ENCODE measurements around the gene CATSPERE. TPM values are rescaled to one million over a fixed set of nuclear protein-coding genes. Genes with fewer than 3 reads are reported as not detected.
"Not testable (repeated sequence)": the region's sequence is repeated elsewhere in the genome, so short reads cannot be mapped to it uniquely, and the experiment has no call there.

Gene CATSPERE
- total RNA-seq, 2 experiments from 2014 or later, result 0.20 to 0.58 TPM

GRCh38 chr1:244466724-244467123, 5.7 kb downstream of the CATSPERE start:
- no peak for TF ChIP-seq CTCF (IDR thresholded peaks at IDR 0.05)
- no peaks in the 10 kb centered on the region for H3K27me3 Mint-ChIP-seq
- no peak for ATAC-seq
- CTCF ChIA-PET, result no interaction called here
- intact Hi-C loops (cut with micrococcal nuclease), result no loop called here
- H3K27ac Mint-ChIP-seq, result no peak overlapping the region
- POLR2A ChIA-PET, result no interaction called here
- H3K4me1 Mint-ChIP-seq (ENCODE audit: low read depth), result peaks cover under 1% of the 10 kb centered on the region
- no peak overlapping the region for H3K4me3 Mint-ChIP-seq
- H3K36me3 Mint-ChIP-seq (ENCODE audit: low read depth), result no peaks in the 10 kb centered on the region
- H3K9me3 Mint-ChIP-seq, result peaks cover 1% of the 10 kb centered on the region
- DNase-seq, result no peak

GRCh38 chr1:244473059-244473605, 12.1 kb downstream of the CATSPERE start:
- Mint-ChIP-seq H3K4me1 (ENCODE audit: low read depth) (no peaks in the 10 kb centered on the region), H3K27ac (no peak overlapping the region), H3K27me3 (no peaks in the 10 kb centered on the region), H3K36me3 (ENCODE audit: low read depth) (no peaks in the 10 kb centered on the region), H3K4me3 (no peak overlapping the region), H3K9me3 (peaks cover 5% of the 10 kb centered on the region)
- no peak for TF ChIP-seq CTCF (IDR thresholded peaks at IDR 0.05)
- intact Hi-C loops (cut with micrococcal nuclease), result no loop called here
- ChIA-PET CTCF (no interaction called here), POLR2A (no interaction called here)
- no peak for ATAC-seq
- no peak for DNase-seq

GRCh38 chr1:244484971-244485370, 23.9 kb downstream of the CATSPERE start:
- H3K4me1 Mint-ChIP-seq (ENCODE audit: low read depth); H3K27me3 Mint-ChIP-seq; H3K27ac Mint-ChIP-seq; H3K4me3 Mint-ChIP-seq; POLR2A ChIA-PET; DNase-seq; H3K9me3 Mint-ChIP-seq; H3K36me3 Mint-ChIP-seq (ENCODE audit: low read depth); CTCF ChIA-PET; ATAC-seq; intact Hi-C loops (cut with micrococcal nuclease): not testable (repeated sequence)

- no peaks in the 10 kb centered on the region for H3K4me1 Mint-ChIP-seq (ENCODE audit: low read depth)
- no peaks in the 10 kb centered on the region for H3K9me3 Mint-ChIP-seq
- intact Hi-C loops (cut with micrococcal nuclease), result no loop called here
- no peak for TF ChIP-seq CTCF (IDR thresholded peaks at IDR 0.05)
- DNase-seq, result no peak
- H3K27ac Mint-ChIP-seq, result no peak overlapping the region
- no peak for ATAC-seq
- H3K4me3 Mint-ChIP-seq, result no peak overlapping the region
- H3K36me3 Mint-ChIP-seq (ENCODE audit: low read depth), result peaks cover 2% of the 10 kb centered on the region
- ChIA-PET CTCF (no interaction called here), POLR2A (interaction anchor here (0.6 kb wide), 1 partner anchor 51 kb away, joined by 3 read pairs; no protein-coding TSS in a partner anchor)
- no peaks in the 10 kb centered on the region for H3K27me3 Mint-ChIP-seq
Measured at GRCh38 chr1:244494653-244495052, 33.6 kb downstream of the CATSPERE start.

- ATAC-seq (no peak), DNase-seq (no peak)
- intact Hi-C loops (cut with micrococcal nuclease), result no loop called here
- TF ChIP-seq CTCF (IDR thresholded peaks at IDR 0.05), result no peak
- Mint-ChIP-seq H3K27me3 (no peaks in the 10 kb centered on the region), H3K4me3 (no peak overlapping the region), H3K4me1 (ENCODE audit: low read depth) (no peaks in the 10 kb centered on the region), H3K27ac (no peak overlapping the region), H3K9me3 (peaks cover 9% of the 10 kb centered on the region), H3K36me3 (ENCODE audit: low read depth) (peaks cover 3% of the 10 kb centered on the region)
- POLR2A ChIA-PET, result no interaction called here
- CTCF ChIA-PET, result no interaction called here
Measured at GRCh38 chr1:244496186-244496585, 35.1 kb downstream of the CATSPERE start.

GRCh38 chr1:244497805-244498204, 36.7 kb downstream of the CATSPERE start:
- H3K27ac Mint-ChIP-seq, result no peak overlapping the region
- POLR2A ChIA-PET, result no interaction called here
- no peak overlapping the region for H3K4me3 Mint-ChIP-seq
- DNase-seq, result no peak
- peaks cover 3% of the 10 kb centered on the region for H3K36me3 Mint-ChIP-seq (ENCODE audit: low read depth)
- TF ChIP-seq CTCF (IDR thresholded peaks at IDR 0.05), result no peak
- H3K27me3 Mint-ChIP-seq, result no peaks in the 10 kb centered on the region
- no peak for ATAC-seq
- peaks cover 9% of the 10 kb centered on the region for H3K9me3 Mint-ChIP-seq
- CTCF ChIA-PET, result no interaction called here
- no peaks in the 10 kb centered on the region for H3K4me1 Mint-ChIP-seq (ENCODE audit: low read depth)
- intact Hi-C loops (cut with micrococcal nuclease), result no loop called here

GRCh38 chr1:244499484-244499883, 38.4 kb downstream of the CATSPERE start:
- H3K4me1 Mint-ChIP-seq (ENCODE audit: low read depth); H3K36me3 Mint-ChIP-seq (ENCODE audit: low read depth); H3K27ac Mint-ChIP-seq; POLR2A ChIA-PET; H3K4me3 Mint-ChIP-seq; H3K27me3 Mint-ChIP-seq; ATAC-seq; DNase-seq; intact Hi-C loops (cut with micrococcal nuclease); H3K9me3 Mint-ChIP-seq: not testable (repeated sequence)
- CTCF ChIA-PET, result interaction anchor here (0.8 kb wide), 1 partner anchor 420 kb away, joined by 3 read pairs; no protein-coding TSS in a partner anchor

GRCh38 chr1:244500515-244500914, 39.4 kb downstream of the CATSPERE start:
- POLR2A ChIA-PET; intact Hi-C loops (cut with micrococcal nuclease): not testable (repeated sequence)

More at GRCh38 chr1:244500515-244500914, 39.4 kb downstream of the CATSPERE start:
- H3K27me3 Mint-ChIP-seq; ATAC-seq; H3K4me1 Mint-ChIP-seq (ENCODE audit: low read depth); H3K9me3 Mint-ChIP-seq; DNase-seq; H3K4me3 Mint-ChIP-seq; CTCF ChIA-PET; H3K27ac Mint-ChIP-seq; H3K36me3 Mint-ChIP-seq (ENCODE audit: low read depth): not testable (repeated sequence)

All from activated CD8-positive, alpha-beta T cell treated with anti-CD3 and anti-CD28 coated beads for 36 hours (primary cell).